Epithelial cell of esophagus (primary cell): ENCODE data around the gene C11orf91.
A peak's percentile ranks its signal among the peaks of the same experiment; 100 is the strongest.
"Not testable (repeated sequence)": the region's sequence is repeated elsewhere in the genome, so short reads cannot be mapped to it uniquely, and the experiment has no call there.

ENCODE experiments used
- DNase-seq: peaks from one replicate; pipeline ENCODE4 v3.0.0; 2010; ENCODE audit warnings: low read depth
- H3K4me3 ChIP-seq: 2 replicates; pipeline ENCODE4 v1.5.1; 2011; ENCODE audit warnings: mild to moderate bottlenecking, low read length, control low read depth
- CTCF ChIP-seq: IDR thresholded peaks from 2 replicates; pipeline ENCODE4 v1.5.1; 2011; ENCODE audit warnings: low read depth, mild to moderate bottlenecking, low read length, control low read depth, inconsistent platforms; ENCODE audit not compliant: insufficient read depth; ENCODE audit errors: missing control alignments

C11orf91 gene

DNA sequence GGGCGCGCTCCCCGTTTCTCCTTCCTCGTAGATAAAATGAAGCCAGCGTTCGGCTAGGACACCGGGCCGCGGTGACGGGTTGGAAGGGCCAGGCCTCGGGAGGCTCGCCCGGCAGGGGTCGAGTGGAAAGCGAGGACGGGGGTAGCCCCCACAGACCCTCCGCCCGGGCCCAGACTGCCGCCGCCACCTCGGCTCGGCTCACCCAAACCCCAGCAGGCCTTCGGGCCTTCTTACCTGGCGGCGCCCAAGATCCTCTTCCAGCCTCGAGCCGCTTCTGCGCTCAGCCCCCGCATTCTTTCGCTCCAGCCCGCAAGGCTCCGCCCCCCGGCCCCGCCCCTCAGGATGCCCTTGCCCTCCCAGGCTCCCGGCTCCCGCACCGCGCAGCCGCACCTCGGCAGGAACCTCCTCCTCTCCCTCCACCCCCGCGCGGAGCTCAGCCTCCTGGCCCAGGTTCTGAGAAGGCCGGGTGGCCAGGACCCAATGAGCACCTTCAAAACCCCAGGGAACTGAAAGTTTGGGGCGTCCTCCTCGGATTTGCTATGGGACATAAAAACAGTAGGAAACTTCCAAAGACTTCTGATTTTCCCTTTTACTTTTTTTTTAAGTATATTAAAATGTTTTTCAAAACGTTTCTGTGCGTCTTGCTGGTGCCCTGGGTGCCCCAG lies 35.7 kb upstream of the C11orf91 start, which contains the start of gene CD59:
CD59 (minus strand) TSS at position 276 of the 665 bp plus-strand sequence. CDS start 13,978 bp downstream, outside the sequence.
- peak within 1 kb of the TSS; percentile 83 for H3K4me3 ChIP-seq
- no peak for TF ChIP-seq CTCF
- peak; percentile 96 for DNase-seq

GRCh38 chr11:33735271-33736147 lies 34.9 kb upstream of the C11orf91 start:
- H3K4me3 ChIP-seq, result peak overlapping the region; percentile 83
- no peak for TF ChIP-seq CTCF
- peak; percentile 56 for DNase-seq

GRCh38 chr11:33734441-33735270 lies 34.0 kb upstream of the C11orf91 start:
- peak; percentile 42 for DNase-seq
- TF ChIP-seq CTCF, result no peak
- peak overlapping the region; percentile 83 for H3K4me3 ChIP-seq

DNA sequence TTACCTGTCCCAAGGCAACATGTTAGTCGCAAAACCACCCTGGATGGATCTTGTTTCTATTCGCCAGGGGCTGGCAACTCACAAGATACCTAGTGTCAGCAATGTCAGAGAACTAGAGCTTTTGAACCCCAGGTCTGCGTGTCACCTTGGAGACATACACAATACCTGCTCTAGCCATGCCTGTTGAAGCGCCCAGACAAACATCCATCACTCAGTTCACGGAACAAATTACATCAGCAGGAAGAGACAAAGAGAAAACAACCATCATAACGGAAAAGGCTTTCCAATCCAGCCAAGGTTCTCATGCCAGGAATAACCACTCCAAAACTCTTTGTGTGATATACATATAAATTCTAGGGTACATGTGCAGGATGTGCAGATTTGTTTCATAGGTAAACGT lies 33.4 kb upstream of the C11orf91 start:
- H3K4me3 ChIP-seq, result peak overlapping the region; percentile 83
- no peak for TF ChIP-seq CTCF
- DNase-seq, result no peak

- no peak for TF ChIP-seq CTCF
- H3K4me3 ChIP-seq, result no peak overlapping the region
- no peak for DNase-seq
These were observed 31.3 kb upstream of the C11orf91 start for GRCh38 chr11:33731723-33732531.

- H3K4me3 ChIP-seq, result no peak overlapping the region
- TF ChIP-seq CTCF, result no peak
- no peak for DNase-seq
These were observed 30.1 kb upstream of the C11orf91 start for GRCh38 chr11:33730716-33731115.

DNA sequence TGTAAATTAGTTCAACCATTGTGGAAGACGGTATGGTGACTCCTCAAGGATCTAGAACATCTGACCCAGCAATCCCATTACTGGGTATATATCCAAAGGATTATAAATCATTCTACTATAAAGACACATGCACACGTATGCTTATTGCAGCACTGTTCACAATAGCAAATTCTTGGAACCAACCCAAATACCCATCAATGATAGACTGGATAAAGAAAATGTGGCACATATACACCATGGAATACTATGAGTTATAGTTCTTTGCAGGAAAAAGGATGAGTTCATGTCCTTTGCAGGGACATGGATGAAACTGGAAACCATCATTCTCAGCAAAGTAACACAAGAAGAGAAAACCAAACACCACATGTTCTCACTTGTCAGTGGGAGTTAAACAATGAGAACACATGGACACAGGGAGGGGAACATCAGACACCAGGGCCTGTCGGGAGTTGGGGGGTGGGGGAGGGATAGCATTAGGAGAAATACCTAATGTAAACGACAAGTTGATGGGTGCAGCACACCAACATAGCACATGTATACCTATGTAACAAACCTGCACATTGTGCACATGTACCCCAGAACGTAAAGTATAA lies 28.5 kb upstream of the C11orf91 start:
- DNase-seq, H3K4me3 ChIP-seq: not testable (repeated sequence)

DNA sequence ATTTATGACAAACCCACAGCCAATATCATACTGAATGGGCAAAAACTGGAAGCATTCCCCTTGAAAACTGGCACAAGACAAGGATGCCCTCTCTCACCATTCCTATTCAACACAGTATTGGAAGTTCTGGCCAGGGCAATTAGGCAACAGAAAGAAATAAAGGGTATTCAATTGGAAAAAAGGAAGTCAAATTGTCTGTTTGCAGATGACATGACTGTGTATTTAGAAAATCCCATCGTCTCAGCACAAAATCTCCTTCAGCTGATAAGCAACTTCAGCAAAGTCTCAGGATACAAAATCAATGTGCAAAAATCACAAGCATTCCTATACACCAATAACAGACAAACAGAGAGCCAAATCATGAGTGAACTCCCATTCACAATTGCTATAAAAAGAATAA lies 26.9 kb upstream of the C11orf91 start:
- not testable (repeated sequence) for DNase-seq, H3K4me3 ChIP-seq
